H1 (cell line): ENCODE data around the gene STAC. TPM values are rescaled to one million over a fixed set of nuclear protein-coding genes. Genes with fewer than 3 reads are reported as not detected.

Experiments
- CBX8 ChIP-seq: fragments of 300-800, 300-1000 bp; sonication (generic); IDR thresholded peaks from 2 replicates; pipeline ENCODE4 v1.7.1; 2016; ENCODE audit warnings: low read depth, low read length, borderline replicate concordance
- EP300 ChIP-seq, 2 experiments: IDR thresholded peaks; 1 replicate in 1 of 2; 2 replicates in 1 of 2; pipeline ENCODE4 v1.6.1; 2011 to 2012; ENCODE audit warnings: low read depth in 2 of 2, low read length in 2 of 2, mild to moderate bottlenecking in 2 of 2, borderline replicate concordance in 1 of 2, inconsistent platforms in 1 of 2, moderate library complexity in 1 of 2
- PHF8 ChIP-seq: fragments of 200-600 bp; sonication (generic); conservative IDR thresholded peaks from 2 replicates; pipeline ENCODE4 v1.7.1; 2012; ENCODE audit warnings: low read depth, mild to moderate bottlenecking, inconsistent platforms, low read length, moderate library complexity
- POLR2A ChIP-seq, 2 experiments: IDR thresholded peaks; 1 replicate in 1 of 2; 2 replicates in 1 of 2; pipeline ENCODE4 v1.6.1; 2011; ENCODE audit warnings: low read depth in 2 of 2, low read length in 2 of 2, mild to moderate bottlenecking in 2 of 2; ENCODE audit errors: control extremely low read depth in 1 of 2
- SRF ChIP-seq: IDR thresholded peaks from 2 replicates; pipeline ENCODE4 v1.6.1; 2011; ENCODE audit warnings: mild to moderate bottlenecking, low read depth, low read length, moderate library complexity
- polyA plus RNA-seq, 7 experiments: library from polyadenylated mRNA; depleted of rRNA in 3 of 7; stranded (reverse) in 5 of 7; unstranded in 2 of 7; fragments of >200 nt in 5 of 7; fragments of 200-250 nt in 2 of 7; gene quantifications; 1 replicate in 5 of 7; 2 replicates in 1 of 7; 4 replicates in 1 of 7; pipeline versions ENCODE4 v1.2.1 to v1.2.3, GENCODE V29; 2011 to 2013; ENCODE audit warnings: missing spikeins in 2 of 7, mixed read lengths in 2 of 7
- total RNA-seq: library from RNA; stranded (reverse); fragmentation: NEBNext Ultra II Directional; extraction: Animal tissue kit (Norgen Biotek cat#: 25700); gene quantifications from 2 replicates; pipeline ENCODE4 v1.2.1, GENCODE V29; 2021
- TF ChIP-seq, protein P1 (sequence below): fragments of 300-600 bp; sonication (generic); IDR thresholded peaks from 2 replicates; pipeline ENCODE4 v1.7.1; 2012; ENCODE audit warnings: low read length, moderate library complexity, mild to moderate bottlenecking, inconsistent platforms; ENCODE audit not compliant: insufficient replicate concordance

Gene STAC
- total and polyA plus RNA-seq, 2 of the 8 experiments (the other 6 are each of a cell fraction or from before 2014, with no cell fraction given): 8.0 to 18.1 TPM

DNA sequence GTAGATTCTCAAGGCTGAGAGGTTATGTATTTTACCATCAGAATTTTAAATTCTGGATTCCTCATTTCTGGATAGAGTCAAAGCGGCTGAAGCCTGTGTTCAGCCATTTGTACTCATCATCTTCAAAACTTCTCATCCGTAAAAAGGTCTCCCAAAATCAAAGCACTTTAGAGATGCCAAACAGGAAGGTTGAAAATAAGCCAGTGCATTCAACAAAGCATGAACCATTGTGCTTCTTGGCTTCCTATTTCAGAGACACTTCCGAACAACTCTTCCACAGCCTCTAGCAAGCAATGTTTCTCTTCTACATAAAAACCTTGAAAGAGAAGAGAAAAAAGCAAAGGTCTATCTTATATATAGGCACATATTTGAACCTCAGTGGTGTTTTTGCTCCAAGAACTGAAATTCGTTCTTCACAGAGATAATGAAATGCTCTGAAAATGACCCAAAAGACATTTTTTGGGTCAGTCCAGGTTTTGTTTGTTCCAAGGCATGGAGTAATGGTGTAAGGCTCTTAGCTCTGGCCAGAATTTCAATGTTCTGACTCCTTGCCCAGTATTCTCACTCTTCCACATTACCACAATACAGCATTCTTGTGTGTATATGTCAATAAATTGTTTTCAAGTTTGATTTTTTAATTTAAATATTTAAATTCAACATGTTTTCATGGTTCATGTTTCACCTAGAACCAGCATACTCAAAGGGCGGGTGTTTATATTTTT lies 163.1 kb downstream of the STAC start (continued):
- TF ChIP-seq, protein P1, sequence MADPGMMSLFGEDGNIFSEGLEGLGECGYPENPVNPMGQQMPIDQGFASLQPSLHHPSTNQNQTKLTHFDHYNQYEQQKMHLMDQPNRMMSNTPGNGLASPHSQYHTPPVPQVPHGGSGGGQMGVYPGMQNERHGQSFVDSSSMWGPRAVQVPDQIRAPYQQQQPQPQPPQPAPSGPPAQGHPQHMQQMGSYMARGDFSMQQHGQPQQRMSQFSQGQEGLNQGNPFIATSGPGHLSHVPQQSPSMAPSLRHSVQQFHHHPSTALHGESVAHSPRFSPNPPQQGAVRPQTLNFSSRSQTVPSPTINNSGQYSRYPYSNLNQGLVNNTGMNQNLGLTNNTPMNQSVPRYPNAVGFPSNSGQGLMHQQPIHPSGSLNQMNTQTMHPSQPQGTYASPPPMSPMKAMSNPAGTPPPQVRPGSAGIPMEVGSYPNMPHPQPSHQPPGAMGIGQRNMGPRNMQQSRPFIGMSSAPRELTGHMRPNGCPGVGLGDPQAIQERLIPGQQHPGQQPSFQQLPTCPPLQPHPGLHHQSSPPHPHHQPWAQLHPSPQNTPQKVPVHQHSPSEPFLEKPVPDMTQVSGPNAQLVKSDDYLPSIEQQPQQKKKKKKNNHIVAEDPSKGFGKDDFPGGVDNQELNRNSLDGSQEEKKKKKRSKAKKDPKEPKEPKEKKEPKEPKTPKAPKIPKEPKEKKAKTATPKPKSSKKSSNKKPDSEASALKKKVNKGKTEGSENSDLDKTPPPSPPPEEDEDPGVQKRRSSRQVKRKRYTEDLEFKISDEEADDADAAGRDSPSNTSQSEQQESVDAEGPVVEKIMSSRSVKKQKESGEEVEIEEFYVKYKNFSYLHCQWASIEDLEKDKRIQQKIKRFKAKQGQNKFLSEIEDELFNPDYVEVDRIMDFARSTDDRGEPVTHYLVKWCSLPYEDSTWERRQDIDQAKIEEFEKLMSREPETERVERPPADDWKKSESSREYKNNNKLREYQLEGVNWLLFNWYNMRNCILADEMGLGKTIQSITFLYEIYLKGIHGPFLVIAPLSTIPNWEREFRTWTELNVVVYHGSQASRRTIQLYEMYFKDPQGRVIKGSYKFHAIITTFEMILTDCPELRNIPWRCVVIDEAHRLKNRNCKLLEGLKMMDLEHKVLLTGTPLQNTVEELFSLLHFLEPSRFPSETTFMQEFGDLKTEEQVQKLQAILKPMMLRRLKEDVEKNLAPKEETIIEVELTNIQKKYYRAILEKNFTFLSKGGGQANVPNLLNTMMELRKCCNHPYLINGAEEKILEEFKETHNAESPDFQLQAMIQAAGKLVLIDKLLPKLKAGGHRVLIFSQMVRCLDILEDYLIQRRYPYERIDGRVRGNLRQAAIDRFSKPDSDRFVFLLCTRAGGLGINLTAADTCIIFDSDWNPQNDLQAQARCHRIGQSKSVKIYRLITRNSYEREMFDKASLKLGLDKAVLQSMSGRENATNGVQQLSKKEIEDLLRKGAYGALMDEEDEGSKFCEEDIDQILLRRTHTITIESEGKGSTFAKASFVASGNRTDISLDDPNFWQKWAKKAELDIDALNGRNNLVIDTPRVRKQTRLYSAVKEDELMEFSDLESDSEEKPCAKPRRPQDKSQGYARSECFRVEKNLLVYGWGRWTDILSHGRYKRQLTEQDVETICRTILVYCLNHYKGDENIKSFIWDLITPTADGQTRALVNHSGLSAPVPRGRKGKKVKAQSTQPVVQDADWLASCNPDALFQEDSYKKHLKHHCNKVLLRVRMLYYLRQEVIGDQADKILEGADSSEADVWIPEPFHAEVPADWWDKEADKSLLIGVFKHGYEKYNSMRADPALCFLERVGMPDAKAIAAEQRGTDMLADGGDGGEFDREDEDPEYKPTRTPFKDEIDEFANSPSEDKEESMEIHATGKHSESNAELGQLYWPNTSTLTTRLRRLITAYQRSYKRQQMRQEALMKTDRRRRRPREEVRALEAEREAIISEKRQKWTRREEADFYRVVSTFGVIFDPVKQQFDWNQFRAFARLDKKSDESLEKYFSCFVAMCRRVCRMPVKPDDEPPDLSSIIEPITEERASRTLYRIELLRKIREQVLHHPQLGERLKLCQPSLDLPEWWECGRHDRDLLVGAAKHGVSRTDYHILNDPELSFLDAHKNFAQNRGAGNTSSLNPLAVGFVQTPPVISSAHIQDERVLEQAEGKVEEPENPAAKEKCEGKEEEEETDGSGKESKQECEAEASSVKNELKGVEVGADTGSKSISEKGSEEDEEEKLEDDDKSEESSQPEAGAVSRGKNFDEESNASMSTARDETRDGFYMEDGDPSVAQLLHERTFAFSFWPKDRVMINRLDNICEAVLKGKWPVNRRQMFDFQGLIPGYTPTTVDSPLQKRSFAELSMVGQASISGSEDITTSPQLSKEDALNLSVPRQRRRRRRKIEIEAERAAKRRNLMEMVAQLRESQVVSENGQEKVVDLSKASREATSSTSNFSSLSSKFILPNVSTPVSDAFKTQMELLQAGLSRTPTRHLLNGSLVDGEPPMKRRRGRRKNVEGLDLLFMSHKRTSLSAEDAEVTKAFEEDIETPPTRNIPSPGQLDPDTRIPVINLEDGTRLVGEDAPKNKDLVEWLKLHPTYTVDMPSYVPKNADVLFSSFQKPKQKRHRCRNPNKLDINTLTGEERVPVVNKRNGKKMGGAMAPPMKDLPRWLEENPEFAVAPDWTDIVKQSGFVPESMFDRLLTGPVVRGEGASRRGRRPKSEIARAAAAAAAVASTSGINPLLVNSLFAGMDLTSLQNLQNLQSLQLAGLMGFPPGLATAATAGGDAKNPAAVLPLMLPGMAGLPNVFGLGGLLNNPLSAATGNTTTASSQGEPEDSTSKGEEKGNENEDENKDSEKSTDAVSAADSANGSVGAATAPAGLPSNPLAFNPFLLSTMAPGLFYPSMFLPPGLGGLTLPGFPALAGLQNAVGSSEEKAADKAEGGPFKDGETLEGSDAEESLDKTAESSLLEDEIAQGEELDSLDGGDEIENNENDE: no peak
- TF ChIP-seq SRF (no peak), EP300 (IDR thresholded peaks at IDR 0.05; ENCODE audit: borderline replicate concordance in 1 of 2, low read depth in 2 of 2, low read length in 2 of 2) (no peak), CBX8 (no peak), POLR2A (IDR thresholded peaks at IDR 0.05; ENCODE audit: control extremely low read depth in 1 of 2, low read depth in 2 of 2, low read length in 2 of 2) (no peak), PHF8 (no peak)
